Measurements from ENCODE around the gene RRN3. TPM values are rescaled to one million over a fixed set of nuclear protein-coding genes. Genes with fewer than 3 reads are reported as not detected.
"Not testable (repeated sequence)": the region's sequence is repeated elsewhere in the genome, so short reads cannot be mapped to it uniquely, and the experiment has no call there.

RRN3 gene
- total and polyA plus RNA-seq, 9 of the 15 experiments (the other 6 are each of a cell fraction or from before 2014, with no cell fraction given), result 22.2 to 49.5 (median 28.4) TPM

GRCh38 chr16:15093955-15094827, at the start of gene RRN3 (continued):
- TF ChIP-seq THAP12 (CRISPR knock-in tag; IDR thresholded peaks at IDR 0.05), result peak; percentile 66
- peak; percentile 58; the same call in 1 of the 2 replicates for TF ChIP-seq PML (IDR thresholded peaks at IDR 0.05; ENCODE audit: low read length)
- TF ChIP-seq CXXC5 (CRISPR knock-in tag; IDR thresholded peaks at IDR 0.05), result peak; percentile 97
- TF ChIP-seq LCOR (CRISPR knock-in tag; IDR thresholded peaks at IDR 0.05), result 0 out of 2 replicates have a peak, but pooled peaks have one; percentile 23
- TF ChIP-seq JUN (IDR thresholded peaks at IDR 0.05; ENCODE audit: borderline replicate concordance, low read depth, low read length), result not testable (repeated sequence)
- peak; percentile 35; the same call in 1 of the 2 replicates for TF ChIP-seq JUN (CRISPR knock-in tag; IDR thresholded peaks at IDR 0.05; ENCODE audit: borderline replicate concordance)
- TF ChIP-seq, protein P1, sequence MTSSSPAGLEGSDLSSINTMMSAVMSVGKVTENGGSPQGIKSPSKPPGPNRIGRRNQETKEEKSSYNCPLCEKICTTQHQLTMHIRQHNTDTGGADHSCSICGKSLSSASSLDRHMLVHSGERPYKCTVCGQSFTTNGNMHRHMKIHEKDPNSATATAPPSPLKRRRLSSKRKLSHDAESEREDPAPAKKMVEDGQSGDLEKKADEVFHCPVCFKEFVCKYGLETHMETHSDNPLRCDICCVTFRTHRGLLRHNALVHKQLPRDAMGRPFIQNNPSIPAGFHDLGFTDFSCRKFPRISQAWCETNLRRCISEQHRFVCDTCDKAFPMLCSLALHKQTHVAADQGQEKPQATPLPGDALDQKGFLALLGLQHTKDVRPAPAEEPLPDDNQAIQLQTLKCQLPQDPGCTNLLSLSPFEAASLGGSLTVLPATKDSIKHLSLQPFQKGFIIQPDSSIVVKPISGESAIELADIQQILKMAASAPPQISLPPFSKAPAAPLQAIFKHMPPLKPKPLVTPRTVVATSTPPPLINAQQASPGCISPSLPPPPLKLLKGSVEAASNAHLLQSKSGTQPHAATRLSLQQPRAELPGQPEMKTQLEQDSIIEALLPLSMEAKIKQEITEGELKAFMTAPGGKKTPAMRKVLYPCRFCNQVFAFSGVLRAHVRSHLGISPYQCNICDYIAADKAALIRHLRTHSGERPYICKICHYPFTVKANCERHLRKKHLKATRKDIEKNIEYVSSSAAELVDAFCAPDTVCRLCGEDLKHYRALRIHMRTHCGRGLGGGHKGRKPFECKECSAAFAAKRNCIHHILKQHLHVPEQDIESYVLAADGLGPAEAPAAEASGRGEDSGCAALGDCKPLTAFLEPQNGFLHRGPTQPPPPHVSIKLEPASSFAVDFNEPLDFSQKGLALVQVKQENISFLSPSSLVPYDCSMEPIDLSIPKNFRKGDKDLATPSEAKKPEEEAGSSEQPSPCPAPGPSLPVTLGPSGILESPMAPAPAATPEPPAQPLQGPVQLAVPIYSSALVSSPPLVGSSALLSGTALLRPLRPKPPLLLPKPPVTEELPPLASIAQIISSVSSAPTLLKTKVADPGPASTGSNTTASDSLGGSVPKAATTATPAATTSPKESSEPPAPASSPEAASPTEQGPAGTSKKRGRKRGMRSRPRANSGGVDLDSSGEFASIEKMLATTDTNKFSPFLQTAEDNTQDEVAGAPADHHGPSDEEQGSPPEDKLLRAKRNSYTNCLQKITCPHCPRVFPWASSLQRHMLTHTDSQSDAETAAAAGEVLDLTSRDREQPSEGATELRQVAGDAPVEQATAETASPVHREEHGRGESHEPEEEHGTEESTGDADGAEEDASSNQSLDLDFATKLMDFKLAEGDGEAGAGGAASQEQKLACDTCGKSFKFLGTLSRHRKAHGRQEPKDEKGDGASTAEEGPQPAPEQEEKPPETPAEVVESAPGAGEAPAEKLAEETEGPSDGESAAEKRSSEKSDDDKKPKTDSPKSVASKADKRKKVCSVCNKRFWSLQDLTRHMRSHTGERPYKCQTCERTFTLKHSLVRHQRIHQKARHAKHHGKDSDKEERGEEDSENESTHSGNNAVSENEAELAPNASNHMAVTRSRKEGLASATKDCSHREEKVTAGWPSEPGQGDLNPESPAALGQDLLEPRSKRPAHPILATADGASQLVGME (CRISPR knock-in tag; IDR thresholded peaks at IDR 0.05), result 0 out of 2 replicates have a peak, but pooled peaks have one; percentile 50
- TF ChIP-seq CREM (IDR thresholded peaks at IDR 0.05; ENCODE audit: low read depth), result peak; percentile 90
- peak; percentile 77 for TF ChIP-seq ETV5 (CRISPR knock-in tag; IDR thresholded peaks at IDR 0.05; ENCODE audit: low read depth)
- TF ChIP-seq, protein P2, sequence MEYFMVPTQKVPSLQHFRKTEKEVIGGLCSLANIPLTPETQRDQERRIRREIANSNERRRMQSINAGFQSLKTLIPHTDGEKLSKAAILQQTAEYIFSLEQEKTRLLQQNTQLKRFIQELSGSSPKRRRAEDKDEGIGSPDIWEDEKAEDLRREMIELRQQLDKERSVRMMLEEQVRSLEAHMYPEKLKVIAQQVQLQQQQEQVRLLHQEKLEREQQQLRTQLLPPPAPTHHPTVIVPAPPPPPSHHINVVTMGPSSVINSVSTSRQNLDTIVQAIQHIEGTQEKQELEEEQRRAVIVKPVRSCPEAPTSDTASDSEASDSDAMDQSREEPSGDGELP (CRISPR knock-in tag; IDR thresholded peaks at IDR 0.05; ENCODE audit: borderline replicate concordance), result peak; percentile 61; the same call in 1 of the 2 replicates
- peak; percentile 45 for TF ChIP-seq JUND (IDR thresholded peaks at IDR 0.05; ENCODE audit: borderline replicate concordance, low read depth, low read length)
- TF ChIP-seq JUND (tag; IDR thresholded peaks at IDR 0.05; ENCODE audit: borderline replicate concordance, low read depth, low read length), result 0 out of 3 replicates have a peak, but pooled peaks have one; percentile 17
- peak; percentile 68; the same call in 1 of the 2 replicates for TF ChIP-seq CBX1 (IDR thresholded peaks at IDR 0.05; ENCODE audit: low read depth)
- TF ChIP-seq, protein P3, sequence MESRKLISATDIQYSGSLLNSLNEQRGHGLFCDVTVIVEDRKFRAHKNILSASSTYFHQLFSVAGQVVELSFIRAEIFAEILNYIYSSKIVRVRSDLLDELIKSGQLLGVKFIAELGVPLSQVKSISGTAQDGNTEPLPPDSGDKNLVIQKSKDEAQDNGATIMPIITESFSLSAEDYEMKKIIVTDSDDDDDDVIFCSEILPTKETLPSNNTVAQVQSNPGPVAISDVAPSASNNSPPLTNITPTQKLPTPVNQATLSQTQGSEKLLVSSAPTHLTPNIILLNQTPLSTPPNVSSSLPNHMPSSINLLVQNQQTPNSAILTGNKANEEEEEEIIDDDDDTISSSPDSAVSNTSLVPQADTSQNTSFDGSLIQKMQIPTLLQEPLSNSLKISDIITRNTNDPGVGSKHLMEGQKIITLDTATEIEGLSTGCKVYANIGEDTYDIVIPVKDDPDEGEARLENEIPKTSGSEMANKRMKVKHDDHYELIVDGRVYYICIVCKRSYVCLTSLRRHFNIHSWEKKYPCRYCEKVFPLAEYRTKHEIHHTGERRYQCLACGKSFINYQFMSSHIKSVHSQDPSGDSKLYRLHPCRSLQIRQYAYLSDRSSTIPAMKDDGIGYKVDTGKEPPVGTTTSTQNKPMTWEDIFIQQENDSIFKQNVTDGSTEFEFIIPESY (CRISPR knock-in tag; IDR thresholded peaks at IDR 0.05), result peak; percentile 38; the same call in 1 of the 2 replicates
- TF ChIP-seq HDAC1 (IDR thresholded peaks at IDR 0.05), result peak in 1 of 2 experiments; percentile 84; a peak in 2 of 4 replicates
